Peyer's patch (tissue), 4 donors: Measurements from ENCODE around the gene ZNF581.

Experiments used
- POLR2A ChIP-seq, 2 donors: fragments of 450-650 bp; IDR thresholded peaks; one replicate each; pipeline ENCODE4 v1.5.1; 2017; ENCODE audit warnings: antibody characterized with exemption in 2 of 2, mild to moderate bottlenecking in 2 of 2, moderate library complexity in 2 of 2
- TF ChIP-seq, protein P1 (sequence below), 6 experiments: fragments of 450-650 bp in 4 of 6; fragments of 200-600 bp in 2 of 6; sonication (generic) in 1 of 6; IDR thresholded peaks; one replicate each; pipeline ENCODE4 v1.5.1; 2017 to 2019; ENCODE audit warnings: antibody characterized with exemption in 6 of 6, mild to moderate bottlenecking in 3 of 6, moderate library complexity in 1 of 6

- TF ChIP-seq, protein P1, sequence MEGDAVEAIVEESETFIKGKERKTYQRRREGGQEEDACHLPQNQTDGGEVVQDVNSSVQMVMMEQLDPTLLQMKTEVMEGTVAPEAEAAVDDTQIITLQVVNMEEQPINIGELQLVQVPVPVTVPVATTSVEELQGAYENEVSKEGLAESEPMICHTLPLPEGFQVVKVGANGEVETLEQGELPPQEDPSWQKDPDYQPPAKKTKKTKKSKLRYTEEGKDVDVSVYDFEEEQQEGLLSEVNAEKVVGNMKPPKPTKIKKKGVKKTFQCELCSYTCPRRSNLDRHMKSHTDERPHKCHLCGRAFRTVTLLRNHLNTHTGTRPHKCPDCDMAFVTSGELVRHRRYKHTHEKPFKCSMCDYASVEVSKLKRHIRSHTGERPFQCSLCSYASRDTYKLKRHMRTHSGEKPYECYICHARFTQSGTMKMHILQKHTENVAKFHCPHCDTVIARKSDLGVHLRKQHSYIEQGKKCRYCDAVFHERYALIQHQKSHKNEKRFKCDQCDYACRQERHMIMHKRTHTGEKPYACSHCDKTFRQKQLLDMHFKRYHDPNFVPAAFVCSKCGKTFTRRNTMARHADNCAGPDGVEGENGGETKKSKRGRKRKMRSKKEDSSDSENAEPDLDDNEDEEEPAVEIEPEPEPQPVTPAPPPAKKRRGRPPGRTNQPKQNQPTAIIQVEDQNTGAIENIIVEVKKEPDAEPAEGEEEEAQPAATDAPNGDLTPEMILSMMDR (IDR thresholded peaks at IDR 0.05), result peak in 1 of 6 experiments; percentile 23
- peak; percentile 58 to 66 for TF ChIP-seq POLR2A (IDR thresholded peaks at IDR 0.05)
These were observed 31.6 kb downstream of the ZNF581 start, which contains the start of gene EPN1 for GRCh38 chr19:55674841-55675660.
